Measurements from ENCODE around the gene GPR107. TPM values are rescaled to one million over a fixed set of nuclear protein-coding genes. Genes with fewer than 3 reads are reported as not detected.
"Not testable (repeated sequence)": the region's sequence is repeated elsewhere in the genome, so short reads cannot be mapped to it uniquely, and the experiment has no call there.

The GPR107 gene
- total RNA-seq, 1 donor from 2014 or later = 24.9 TPM

GRCh38 chr9:130021123-130021522 lies 32.6 kb upstream of the GPR107 start:
- H3K4me1 Mint-ChIP-seq (ENCODE audit: low read depth) = peaks cover 84% of the 10 kb centered on the region
- H3K27me3 Mint-ChIP-seq (ENCODE audit: insufficient read depth) = no peaks in the 10 kb centered on the region
- peaks cover 8% of the 10 kb centered on the region for H3K9me3 Mint-ChIP-seq
- DNase-seq (ENCODE audit: low spot score) = no peak
- H3K27ac Mint-ChIP-seq = peak overlapping the region; percentile 89
- peaks cover 32% of the 10 kb centered on the region for H3K36me3 Mint-ChIP-seq (ENCODE audit: low read depth)
- intact Hi-C loops (cut with micrococcal nuclease) = loop anchor here (1.0 kb wide), 1 partner anchor 8 kb away; no protein-coding TSS in a partner anchor
- H3K4me3 Mint-ChIP-seq = peak overlapping the region; percentile 4

- DNase-seq (ENCODE audit: low spot score); H3K4me3 Mint-ChIP-seq: not testable (repeated sequence)
Observed at GRCh38 chr9:130021842-130022241, 31.9 kb upstream of the GPR107 start.

GRCh38 chr9:130022566-130023143 lies 31.1 kb upstream of the GPR107 start:
- H3K4me1 Mint-ChIP-seq (ENCODE audit: low read depth) = peaks cover 83% of the 10 kb centered on the region
- peaks cover 21% of the 10 kb centered on the region for H3K36me3 Mint-ChIP-seq (ENCODE audit: low read depth)
- H3K27ac Mint-ChIP-seq = peak overlapping the region; percentile 95
- no peaks in the 10 kb centered on the region for H3K27me3 Mint-ChIP-seq (ENCODE audit: insufficient read depth)
- H3K9me3 Mint-ChIP-seq = peaks cover 1% of the 10 kb centered on the region
- no peak overlapping the region for H3K4me3 Mint-ChIP-seq
- DNase-seq (ENCODE audit: low spot score) = no peak
- intact Hi-C loops (cut with micrococcal nuclease) = loop anchor here (1.0 kb wide), 1 partner anchor 12 kb away; no protein-coding TSS in a partner anchor

More at GRCh38 chr9:130021842-130022241, 31.9 kb upstream of the GPR107 start:
- peaks cover 24% of the 10 kb centered on the region for H3K36me3 Mint-ChIP-seq (ENCODE audit: low read depth)
- H3K27me3 Mint-ChIP-seq (ENCODE audit: insufficient read depth); H3K9me3 Mint-ChIP-seq: not testable (repeated sequence)
- peak overlapping the region; percentile 89 for H3K27ac Mint-ChIP-seq
- peaks cover 82% of the 10 kb centered on the region for H3K4me1 Mint-ChIP-seq (ENCODE audit: low read depth)
- intact Hi-C loops (cut with micrococcal nuclease) = loop anchor here (1.0 kb wide), 1 partner anchor 7 kb away; no protein-coding TSS in a partner anchor

GRCh38 chr9:130023144-130023787 lies 30.4 kb upstream of the GPR107 start:
- Mint-ChIP-seq H3K9me3 (peaks cover 6% of the 10 kb centered on the region), H3K27me3 (ENCODE audit: insufficient read depth) (no peaks in the 10 kb centered on the region), H3K27ac (peak overlapping the region; percentile 95), H3K4me3 (peak overlapping the region; percentile 36), H3K36me3 (ENCODE audit: low read depth) (peaks cover 27% of the 10 kb centered on the region), H3K4me1 (ENCODE audit: low read depth) (peaks cover 86% of the 10 kb centered on the region)
- intact Hi-C loops (cut with micrococcal nuclease) = loop anchor here (1.0 kb wide), 1 partner anchor 11 kb away; no protein-coding TSS in a partner anchor
- no peak for DNase-seq (ENCODE audit: low spot score)

GRCh38 chr9:130023994-130024596 lies 29.6 kb upstream of the GPR107 start:
- Mint-ChIP-seq H3K4me3 (no peak overlapping the region), H3K4me1 (ENCODE audit: low read depth) (peaks cover 93% of the 10 kb centered on the region), H3K27me3 (ENCODE audit: insufficient read depth) (no peaks in the 10 kb centered on the region), H3K36me3 (ENCODE audit: low read depth) (peaks cover 30% of the 10 kb centered on the region), H3K27ac (peak overlapping the region; percentile 87), H3K9me3 (peaks cover 6% of the 10 kb centered on the region)
- no peak for DNase-seq (ENCODE audit: low spot score)
- intact Hi-C loops (cut with micrococcal nuclease) = loop anchor here (1.0 kb wide), 1 partner anchor 10 kb away; no protein-coding TSS in a partner anchor

- peak overlapping the region; percentile 30 for H3K4me3 Mint-ChIP-seq
- intact Hi-C loops (cut with micrococcal nuclease) = no loop called here
- no peak for DNase-seq (ENCODE audit: low spot score)
- H3K4me1 Mint-ChIP-seq (ENCODE audit: low read depth) = peaks cover 93% of the 10 kb centered on the region
- H3K27ac Mint-ChIP-seq = peak overlapping the region; percentile 56
- peaks cover 31% of the 10 kb centered on the region for H3K36me3 Mint-ChIP-seq (ENCODE audit: low read depth)
- no peaks in the 10 kb centered on the region for H3K27me3 Mint-ChIP-seq (ENCODE audit: insufficient read depth)
- H3K9me3 Mint-ChIP-seq = peaks cover 6% of the 10 kb centered on the region
Observed at GRCh38 chr9:130024597-130024994, 29.1 kb upstream of the GPR107 start.

- DNase-seq (ENCODE audit: low spot score) = no peak
- Mint-ChIP-seq H3K9me3 (peaks cover 6% of the 10 kb centered on the region), H3K4me3 (no peak overlapping the region), H3K27ac (peak overlapping the region; percentile 75), H3K36me3 (ENCODE audit: low read depth) (peaks cover 24% of the 10 kb centered on the region), H3K4me1 (ENCODE audit: low read depth) (peaks cover 93% of the 10 kb centered on the region), H3K27me3 (ENCODE audit: insufficient read depth) (no peaks in the 10 kb centered on the region)
- intact Hi-C loops (cut with micrococcal nuclease) = loop anchor here (5.0 kb wide), 1 partner anchor 101 kb away; no protein-coding TSS in a partner anchor
Observed at GRCh38 chr9:130026583-130027340, 26.9 kb upstream of the GPR107 start.

GRCh38 chr9:130027533-130028365 lies 26.0 kb upstream of the GPR107 start:
- Mint-ChIP-seq H3K27me3 (ENCODE audit: insufficient read depth) (no peaks in the 10 kb centered on the region), H3K27ac (peak overlapping the region; percentile 92), H3K4me1 (ENCODE audit: low read depth) (peaks cover 96% of the 10 kb centered on the region), H3K9me3 (peaks cover 6% of the 10 kb centered on the region), H3K4me3 (peak overlapping the region; percentile 51), H3K36me3 (ENCODE audit: low read depth) (peaks cover 25% of the 10 kb centered on the region)
- no peak for DNase-seq (ENCODE audit: low spot score)
- intact Hi-C loops (cut with micrococcal nuclease) = loop anchor here (1.0 to 5.0 kb wide), 2 partner anchors 17 to 100 kb away; no protein-coding TSS in a partner anchor

GRCh38 chr9:130028493-130029222 lies 25.0 kb upstream of the GPR107 start:
- peak overlapping the region; percentile 28 for H3K4me3 Mint-ChIP-seq
- DNase-seq (ENCODE audit: low spot score) = no peak
- H3K27ac Mint-ChIP-seq = peak overlapping the region; percentile 92
- peaks cover 92% of the 10 kb centered on the region for H3K4me1 Mint-ChIP-seq (ENCODE audit: low read depth)
- H3K36me3 Mint-ChIP-seq (ENCODE audit: low read depth) = peaks cover 29% of the 10 kb centered on the region
- intact Hi-C loops (cut with micrococcal nuclease) = loop anchor here (1.0 to 5.0 kb wide), 6 partner anchors 7 to 99 kb away; no protein-coding TSS in a partner anchor
- H3K27me3 Mint-ChIP-seq (ENCODE audit: insufficient read depth) = no peaks in the 10 kb centered on the region
- peaks cover 6% of the 10 kb centered on the region for H3K9me3 Mint-ChIP-seq

GRCh38 chr9:130029223-130029973 lies 24.3 kb upstream of the GPR107 start:
- Mint-ChIP-seq H3K4me3 (peak overlapping the region; percentile 28), H3K9me3 (peaks cover 6% of the 10 kb centered on the region)
- DNase-seq (ENCODE audit: low spot score) = no peak

More at GRCh38 chr9:130029223-130029973, 24.3 kb upstream of the GPR107 start:
- Mint-ChIP-seq H3K27ac (peak overlapping the region; percentile 92), H3K27me3 (ENCODE audit: insufficient read depth) (no peaks in the 10 kb centered on the region), H3K36me3 (ENCODE audit: low read depth) (peaks cover 30% of the 10 kb centered on the region), H3K4me1 (ENCODE audit: low read depth) (peaks cover 87% of the 10 kb centered on the region)
- intact Hi-C loops (cut with micrococcal nuclease) = loop anchor here (1.0 to 5.0 kb wide), 5 partner anchors 8 to 98 kb away; no protein-coding TSS in a partner anchor

Measured in activated T-helper 1 cell treated with anti-CD3 and anti-CD28 coated beads, Interleukin-12 subunit alpha, Interleukin-12 subunit beta, Interleukin-2, Interleukin-4 antibody, amounts not matched to agents 30 ng/mL and 10 ng/mL and 1 ng/mL, durations not matched to agents 14 hours and 24 hours and 36 hours (primary cell).